HG02623 (cell line): ENCODE measurements around the gene RPS29.

Source experiments
- ATAC-seq: cut with Tn5 transposase; IDR thresholded peaks from one replicate; pipeline ENCODE4 v1.9.1; 2021; ENCODE audit warnings: moderate library complexity; ENCODE audit not compliant: unreplicated experiment

The RPS29 gene

GRCh38 chr14:49553106-49553505, 33.1 kb downstream of the RPS29 start:
- no peak for ATAC-seq

GRCh38 chr14:49551569-49551968, 34.6 kb downstream of the RPS29 start:
- ATAC-seq = no peak

- no peak for ATAC-seq
These were observed 35.6 kb downstream of the RPS29 start for GRCh38 chr14:49550286-49551184.

- no peak for ATAC-seq
These were observed 36.3 kb downstream of the RPS29 start for GRCh38 chr14:49549881-49550280.

- ATAC-seq = no peak
These were observed 36.7 kb downstream of the RPS29 start for GRCh38 chr14:49549446-49549845.

- no peak for ATAC-seq
These were observed 39.4 kb downstream of the RPS29 start for GRCh38 chr14:49546766-49547165.

- ATAC-seq = no peak
These were observed 40.5 kb downstream of the RPS29 start for GRCh38 chr14:49545716-49546115.

- ATAC-seq = no peak
These were observed 41.1 kb downstream of the RPS29 start for GRCh38 chr14:49545071-49545470.

GRCh38 chr14:49541049-49541448, 45.1 kb downstream of the RPS29 start:
- no peak for ATAC-seq

- no peak for ATAC-seq
These were observed 47.3 kb downstream of the RPS29 start for GRCh38 chr14:49538852-49539251.
